ENCODE results near the gene MAP1LC3A.
"Not testable (repeated sequence)": the region's sequence is repeated elsewhere in the genome, so short reads cannot be mapped to it uniquely, and the experiment has no call there.

MAP1LC3A gene

GRCh38 chr20:34515484-34516246, 42.9 kb upstream of the MAP1LC3A start:
- ATAC-seq = peak; percentile 78
- no peak for TF ChIP-seq PATZ1 (CRISPR knock-in tag; IDR thresholded peaks at IDR 0.05; ENCODE audit: borderline replicate concordance)
- TF ChIP-seq ZNF8 (CRISPR knock-in tag; IDR thresholded peaks at IDR 0.05) = no peak
- TF ChIP-seq ISL1 (CRISPR knock-in tag; IDR thresholded peaks at IDR 0.05) = no peak
- 0 out of 2 replicates have a peak, but pooled peaks have one; percentile 5 for TF ChIP-seq ZFP3 (CRISPR knock-in tag; IDR thresholded peaks at IDR 0.05)

GRCh38 chr20:34516247-34517113, 42.0 kb upstream of the MAP1LC3A start, which contains the start of gene DYNLRB1:
Gene DYNLRB1 (plus strand): TSS chr20:34516422. CDS start chr20:34516459, 37 bp downstream.
- TF ChIP-seq TCF4 (CRISPR knock-in tag; IDR thresholded peaks at IDR 0.05; ENCODE audit: borderline replicate concordance) = no peak
- TF ChIP-seq ARNTL (CRISPR knock-in tag; IDR thresholded peaks at IDR 0.05; ENCODE audit: borderline replicate concordance, low read depth) = no peak
- TF ChIP-seq OSR1 (CRISPR knock-in tag; IDR thresholded peaks at IDR 0.05) = no peak
- no peak for TF ChIP-seq ZNF8 (CRISPR knock-in tag; IDR thresholded peaks at IDR 0.05)
- no peak for TF ChIP-seq CSDC2 (CRISPR knock-in tag; IDR thresholded peaks at IDR 0.05)
- TF ChIP-seq, protein P1, sequence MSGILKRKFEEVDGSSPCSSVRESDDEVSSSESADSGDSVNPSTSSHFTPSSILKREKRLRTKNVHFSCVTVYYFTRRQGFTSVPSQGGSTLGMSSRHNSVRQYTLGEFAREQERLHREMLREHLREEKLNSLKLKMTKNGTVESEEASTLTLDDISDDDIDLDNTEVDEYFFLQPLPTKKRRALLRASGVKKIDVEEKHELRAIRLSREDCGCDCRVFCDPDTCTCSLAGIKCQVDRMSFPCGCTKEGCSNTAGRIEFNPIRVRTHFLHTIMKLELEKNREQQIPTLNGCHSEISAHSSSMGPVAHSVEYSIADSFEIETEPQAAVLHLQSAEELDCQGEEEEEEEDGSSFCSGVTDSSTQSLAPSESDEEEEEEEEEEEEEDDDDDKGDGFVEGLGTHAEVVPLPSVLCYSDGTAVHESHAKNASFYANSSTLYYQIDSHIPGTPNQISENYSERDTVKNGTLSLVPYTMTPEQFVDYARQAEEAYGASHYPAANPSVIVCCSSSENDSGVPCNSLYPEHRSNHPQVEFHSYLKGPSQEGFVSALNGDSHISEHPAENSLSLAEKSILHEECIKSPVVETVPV (CRISPR knock-in tag; IDR thresholded peaks at IDR 0.05) = 0 out of 2 replicates have a peak, but pooled peaks have one; percentile 14
- peak; percentile 20; the same call in 1 of the 2 replicates for TF ChIP-seq ZFP3 (CRISPR knock-in tag; IDR thresholded peaks at IDR 0.05)
- ATAC-seq = peak; percentile 91

DNA sequence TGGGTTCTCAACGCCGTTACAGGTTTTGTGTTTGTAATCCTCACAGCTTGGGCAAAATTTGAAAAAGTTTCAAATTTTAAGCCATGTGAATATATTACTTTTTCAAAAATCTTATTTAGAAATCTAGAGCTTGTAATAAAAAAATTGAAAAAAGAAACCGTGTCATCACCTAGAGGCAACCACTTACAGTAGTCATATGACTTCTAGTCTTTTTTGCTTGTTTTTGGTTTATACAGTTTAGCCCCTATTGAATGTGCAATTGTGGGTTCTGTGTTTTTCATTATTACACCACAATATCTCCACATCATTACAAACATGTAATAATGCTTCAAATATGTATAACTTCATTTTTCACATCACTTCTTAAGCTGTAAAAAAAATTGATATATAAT, 41.4 kb upstream of the MAP1LC3A start:
- TF ChIP-seq PPARA (CRISPR knock-in tag; IDR thresholded peaks at IDR 0.05; ENCODE audit: borderline replicate concordance) (no peak), ARNTL (CRISPR knock-in tag; IDR thresholded peaks at IDR 0.05; ENCODE audit: borderline replicate concordance, low read depth) (no peak), ESRRG (CRISPR knock-in tag; IDR thresholded peaks at IDR 0.05) (no peak), BACH2 (CRISPR knock-in tag; IDR thresholded peaks at IDR 0.05; ENCODE audit: borderline replicate concordance) (no peak), CREB5 (CRISPR knock-in tag; IDR thresholded peaks at IDR 0.05; ENCODE audit: low read depth) (no peak)
- ATAC-seq = no peak

DNA sequence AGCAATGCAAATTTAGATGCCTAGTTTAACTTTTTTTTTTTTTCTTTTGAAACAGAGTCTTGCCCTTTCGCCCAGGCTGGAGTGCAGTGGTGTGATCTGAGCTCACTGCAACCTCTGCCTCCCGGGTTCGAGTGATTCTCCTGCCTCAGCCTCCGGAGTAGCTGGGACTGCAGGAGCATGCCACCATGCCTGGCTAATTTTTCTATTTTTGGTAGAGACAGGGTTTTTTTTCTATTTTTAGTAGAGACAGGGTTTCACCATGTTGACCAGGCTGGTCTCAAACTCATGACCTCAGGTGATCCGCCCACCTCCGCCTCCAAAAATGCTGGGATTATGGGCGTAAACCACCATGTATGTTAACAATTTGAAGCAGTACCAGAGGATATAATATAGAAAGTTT, 39.7 kb upstream of the MAP1LC3A start:
- ATAC-seq = not testable (repeated sequence)

- ATAC-seq = not testable (repeated sequence)
These were observed 38.7 kb upstream of the MAP1LC3A start for GRCh38 chr20:34519841-34520240.

GRCh38 chr20:34522969-34523871, 35.3 kb upstream of the MAP1LC3A start:
- TF ChIP-seq ISL1 (CRISPR knock-in tag; IDR thresholded peaks at IDR 0.05) (no peak), PPARA (CRISPR knock-in tag; IDR thresholded peaks at IDR 0.05; ENCODE audit: borderline replicate concordance) (no peak), ZC3H10 (CRISPR knock-in tag; IDR thresholded peaks at IDR 0.05) (no peak), ZNF565 (CRISPR knock-in tag; conservative IDR thresholded peaks at IDR 0.05; ENCODE audit: low read depth) (no peak), GLIS3 (CRISPR knock-in tag; IDR thresholded peaks at IDR 0.05) (no peak)

More at GRCh38 chr20:34522969-34523871, 35.3 kb upstream of the MAP1LC3A start:
- ATAC-seq = peak; percentile 50
